Tibial nerve (tissue), 4 donors: ENCODE data around the gene ISOC2.

Experiments
- EP300 ChIP-seq, 2 donors: sonication (generic); formaldehyde crosslinking; IDR thresholded peaks; one replicate each; pipeline ENCODE4 v1.6.1; 2017; ENCODE audit warnings: antibody characterized with exemption in 2 of 2, mild to moderate bottlenecking in 1 of 2
- POLR2A ChIP-seq, 2 donors: fragments of 450-650 bp; IDR thresholded peaks; one replicate each; pipeline ENCODE4 v1.6.1; 2017; ENCODE audit warnings: antibody characterized with exemption in 2 of 2, mild to moderate bottlenecking in 2 of 2, moderate library complexity in 2 of 2
- TF ChIP-seq, protein P1 (sequence below), 5 experiments: fragments of 200-600 bp in 3 of 5; fragments of 450-650 bp in 2 of 5; sonication (generic) in 3 of 5; IDR thresholded peaks; one replicate each; pipeline ENCODE4 v1.5.1; 2016 to 2019; ENCODE audit warnings: antibody characterized with exemption in 5 of 5, mild to moderate bottlenecking in 3 of 5, moderate library complexity in 2 of 5

DNA sequence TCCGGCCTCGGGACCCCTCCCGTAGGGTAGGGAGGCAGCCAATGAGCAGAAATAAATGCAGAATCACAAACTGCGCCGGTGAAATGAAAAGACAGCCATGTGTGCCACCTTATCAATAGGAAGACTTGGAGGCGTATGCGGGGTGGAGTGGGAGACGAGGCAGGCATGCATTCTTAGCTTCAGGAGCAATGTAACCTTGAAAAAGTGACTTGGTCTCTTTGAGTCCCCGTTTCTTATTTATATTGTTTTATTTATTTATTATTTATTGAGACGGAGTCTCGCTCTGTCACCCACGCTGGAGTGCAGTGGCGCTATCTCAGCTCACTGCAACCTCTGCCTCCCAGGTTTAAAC lies 42.8 kb upstream of the ISOC2 start:
- TF ChIP-seq, protein P1, sequence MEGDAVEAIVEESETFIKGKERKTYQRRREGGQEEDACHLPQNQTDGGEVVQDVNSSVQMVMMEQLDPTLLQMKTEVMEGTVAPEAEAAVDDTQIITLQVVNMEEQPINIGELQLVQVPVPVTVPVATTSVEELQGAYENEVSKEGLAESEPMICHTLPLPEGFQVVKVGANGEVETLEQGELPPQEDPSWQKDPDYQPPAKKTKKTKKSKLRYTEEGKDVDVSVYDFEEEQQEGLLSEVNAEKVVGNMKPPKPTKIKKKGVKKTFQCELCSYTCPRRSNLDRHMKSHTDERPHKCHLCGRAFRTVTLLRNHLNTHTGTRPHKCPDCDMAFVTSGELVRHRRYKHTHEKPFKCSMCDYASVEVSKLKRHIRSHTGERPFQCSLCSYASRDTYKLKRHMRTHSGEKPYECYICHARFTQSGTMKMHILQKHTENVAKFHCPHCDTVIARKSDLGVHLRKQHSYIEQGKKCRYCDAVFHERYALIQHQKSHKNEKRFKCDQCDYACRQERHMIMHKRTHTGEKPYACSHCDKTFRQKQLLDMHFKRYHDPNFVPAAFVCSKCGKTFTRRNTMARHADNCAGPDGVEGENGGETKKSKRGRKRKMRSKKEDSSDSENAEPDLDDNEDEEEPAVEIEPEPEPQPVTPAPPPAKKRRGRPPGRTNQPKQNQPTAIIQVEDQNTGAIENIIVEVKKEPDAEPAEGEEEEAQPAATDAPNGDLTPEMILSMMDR (IDR thresholded peaks at IDR 0.05) = no peak
- TF ChIP-seq POLR2A (IDR thresholded peaks at IDR 0.05) (no peak), EP300 (IDR thresholded peaks at IDR 0.05) (no peak)
